Prostate gland (tissue), 2 donors: ENCODE data around the gene PCNT.

Source experiments
- CTCF ChIP-seq, 4 experiments: fragments of 200-600 bp in 2 of 4; fragments of 450-650 bp in 2 of 4; sonication (generic) in 2 of 4; IDR thresholded peaks; 1 replicate in 3 of 4; 2 replicates in 1 of 4; pipeline ENCODE4 v1.5.1; 2016 to 2019; ENCODE audit warnings: antibody characterized with exemption in 4 of 4, mild to moderate bottlenecking in 2 of 4, moderate library complexity in 2 of 4
- POLR2A ChIP-seq: fragments of 450-650 bp; IDR thresholded peaks from one replicate; pipeline ENCODE4 v1.6.1; 2016; ENCODE audit warnings: antibody characterized with exemption, mild to moderate bottlenecking

GRCh38 chr21:46369520-46370235 is 45.7 kb downstream of the PCNT start:
- TF ChIP-seq CTCF (IDR thresholded peaks at IDR 0.05) (no peak), POLR2A (no peak)
